CD4-positive, alpha-beta T cell treated with Interferon alpha-2 for 1 hour (primary cell): ENCODE data around the gene RASSF9.
A peak's percentile ranks its signal among the peaks of the same experiment; 100 is the strongest.

Source experiments
- DNase-seq, 2 donors: peaks; one replicate each; pipeline ENCODE4 v3.0.0-alpha.2; 2020 to 2022

The RASSF9 gene

DNA sequence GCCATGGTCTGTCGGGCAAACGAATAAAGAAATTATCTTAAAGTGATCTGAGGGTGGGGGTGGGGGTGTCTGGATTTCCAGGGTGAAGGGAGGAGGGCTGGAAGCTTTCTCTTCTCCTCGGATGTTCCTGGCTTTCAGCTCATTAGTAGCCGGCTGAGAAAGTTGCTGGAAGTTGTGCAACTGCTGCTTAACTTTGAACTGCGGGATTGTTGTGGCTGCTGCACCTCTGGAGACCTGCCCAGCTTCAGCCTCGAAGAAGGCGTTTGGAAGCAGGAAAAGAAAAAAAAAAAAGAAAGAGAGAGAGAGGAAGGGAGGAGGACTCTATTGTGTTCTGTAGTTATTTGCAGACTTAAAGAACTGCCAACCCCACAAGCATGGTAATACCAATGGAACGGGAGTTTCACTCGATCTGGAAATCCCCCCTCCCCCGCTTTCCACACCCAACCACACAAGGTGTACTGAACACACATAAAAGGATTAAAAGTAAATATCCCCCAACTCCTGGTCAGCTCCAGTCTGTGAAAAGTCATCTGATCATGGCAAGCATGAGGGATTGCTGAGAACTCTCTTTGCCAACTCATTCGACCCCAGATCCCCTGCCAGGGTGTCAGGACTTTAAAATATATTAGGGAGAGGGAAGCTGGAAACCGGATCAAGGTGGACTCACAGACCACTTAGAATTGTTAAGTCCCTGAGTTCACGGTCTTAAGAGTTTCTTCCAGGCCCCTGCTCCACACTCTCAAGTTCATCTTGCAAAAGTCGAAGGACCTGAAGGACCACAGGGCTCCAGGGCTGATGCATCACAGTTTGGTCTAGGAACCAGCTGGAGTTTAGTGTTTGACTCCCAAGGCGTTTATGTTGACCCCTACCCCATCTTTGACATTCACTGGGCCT is at the start of gene RASSF9:
Gene RASSF9, minus strand, starts transcription at position 213 of the 894 bp plus-strand sequence. Its CDS starts 208 bp downstream, at position 5.
- DNase-seq: no peak

DNA sequence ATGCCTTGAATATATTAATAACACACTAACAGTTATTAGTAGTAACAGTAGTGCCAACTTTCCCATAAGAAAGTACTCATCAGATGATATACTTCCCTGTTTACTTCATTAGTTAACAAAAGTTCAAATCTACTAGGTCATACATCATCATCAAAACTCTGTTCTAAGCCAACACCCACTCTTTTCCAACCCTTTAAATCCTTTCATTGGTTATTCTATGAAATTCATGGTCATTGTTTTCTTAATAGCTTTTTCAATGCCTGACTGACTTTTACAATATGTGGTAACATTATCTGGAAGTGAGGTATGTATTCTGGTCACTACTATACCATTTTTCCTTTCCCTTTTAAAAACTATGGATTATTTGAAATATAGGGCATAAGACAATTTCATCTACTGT is 47.6 kb upstream of the RASSF9 start:
- DNase-seq: no peak

DNA sequence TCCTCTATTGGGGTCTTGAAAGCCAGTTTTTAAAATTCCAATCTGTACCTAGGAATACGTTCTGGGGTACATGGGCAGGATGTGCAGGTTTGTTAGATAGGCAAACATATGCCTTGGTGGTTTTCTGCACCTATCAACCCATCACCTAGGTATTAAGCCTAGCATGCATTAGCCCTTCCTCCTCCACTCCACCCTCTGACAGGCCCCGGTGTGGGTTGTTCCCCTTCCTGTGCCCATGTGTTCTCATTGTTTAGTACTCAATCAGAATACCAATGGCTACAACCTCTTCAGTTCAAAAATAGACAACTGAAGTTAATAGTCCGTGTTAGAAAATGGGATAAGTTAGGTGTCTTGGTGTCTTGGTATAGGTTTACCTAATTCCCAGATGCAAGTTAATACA is 41.2 kb upstream of the RASSF9 start:
- no peak for DNase-seq

DNA sequence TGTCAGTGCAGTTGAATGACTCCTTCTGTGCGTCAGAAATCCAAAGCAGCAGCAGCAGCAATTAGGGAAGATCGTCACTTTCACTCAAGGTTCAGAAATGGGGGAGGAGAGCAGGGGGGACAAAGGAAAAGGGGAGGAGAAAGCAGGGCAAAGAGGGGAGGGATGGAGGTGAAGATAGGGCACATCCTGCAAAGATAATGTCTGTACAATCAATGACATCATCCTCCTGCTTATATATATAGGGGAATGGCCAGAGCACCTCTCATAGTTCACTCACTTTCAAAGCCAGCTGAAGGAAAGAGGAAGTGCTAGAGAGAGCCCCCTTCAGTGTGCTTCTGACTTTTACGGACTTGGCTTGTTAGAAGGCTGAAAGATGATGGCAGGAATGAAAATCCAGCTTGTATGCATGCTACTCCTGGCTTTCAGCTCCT is 37.8 kb upstream of the RASSF9 start, which contains the start of gene NTS:
Gene NTS, plus strand, starts transcription at position 265 of the 431 bp plus-strand sequence. Its CDS starts 109 bp downstream, at position 374.
- no peak for DNase-seq

DNA sequence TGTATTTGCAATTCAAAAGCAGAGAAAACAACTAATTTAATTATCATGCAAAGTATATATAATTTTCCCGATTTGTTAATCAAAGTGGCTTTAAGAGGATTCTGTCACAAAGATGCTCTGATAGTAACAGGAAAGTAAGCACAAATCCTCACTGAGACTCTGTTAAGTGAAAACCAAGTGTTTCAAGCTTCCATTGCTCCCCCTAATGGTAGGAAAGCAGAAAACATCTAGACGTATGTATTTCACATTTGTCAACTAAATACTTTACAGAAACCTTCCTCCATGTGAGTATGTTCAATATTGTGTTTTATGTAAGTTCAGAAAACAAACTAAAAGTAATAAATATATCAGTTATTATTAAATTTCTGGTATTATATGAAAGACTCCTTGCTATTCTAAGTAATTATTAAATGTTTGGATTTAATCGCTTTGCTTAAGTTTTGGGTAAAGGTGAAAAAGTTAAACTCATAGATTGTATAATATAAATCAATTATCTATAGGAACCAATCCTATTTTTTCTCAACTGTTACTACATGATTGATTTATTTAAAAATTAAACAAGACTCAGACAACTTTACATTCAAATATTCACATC is 36.4 kb upstream of the RASSF9 start:
- DNase-seq: peak in 1 of 2 donors; percentile 15

DNA sequence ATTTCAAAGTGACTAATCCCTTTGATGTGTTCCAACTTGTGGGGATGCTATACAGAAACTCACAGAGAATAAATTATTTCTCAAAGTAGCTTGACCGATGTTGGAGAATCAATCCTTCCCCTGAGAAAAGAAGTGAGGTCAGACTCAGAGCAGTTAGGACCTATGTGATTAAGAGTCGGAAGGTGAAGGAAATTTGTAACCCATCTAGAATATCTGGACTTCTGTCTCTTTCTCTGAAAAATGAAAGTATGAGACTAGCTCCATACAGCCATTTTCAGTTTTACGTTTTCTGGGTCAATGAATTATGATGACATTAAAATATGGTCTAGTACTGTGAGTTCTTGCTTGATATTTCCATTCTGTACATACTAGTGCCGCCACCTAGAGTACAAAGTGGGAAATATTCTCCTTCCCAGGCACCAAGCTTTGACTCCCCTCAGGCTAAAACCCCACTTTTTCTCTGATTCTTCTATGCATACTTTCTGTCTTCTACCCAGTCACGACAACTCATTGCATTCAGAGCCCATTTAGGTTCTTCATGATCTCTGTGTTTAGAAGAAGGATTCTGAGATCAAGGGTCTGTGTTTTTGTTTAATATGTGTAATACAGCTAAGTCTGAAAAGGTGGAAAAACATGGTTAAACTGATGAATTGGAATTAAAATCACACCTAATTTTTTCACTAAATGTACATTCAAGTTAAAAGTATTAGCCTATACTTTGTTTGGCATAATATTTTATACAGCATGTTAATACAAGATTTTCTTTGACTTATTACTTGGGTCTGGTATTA is 31.0 kb upstream of the RASSF9 start:
- DNase-seq: no peak

DNA sequence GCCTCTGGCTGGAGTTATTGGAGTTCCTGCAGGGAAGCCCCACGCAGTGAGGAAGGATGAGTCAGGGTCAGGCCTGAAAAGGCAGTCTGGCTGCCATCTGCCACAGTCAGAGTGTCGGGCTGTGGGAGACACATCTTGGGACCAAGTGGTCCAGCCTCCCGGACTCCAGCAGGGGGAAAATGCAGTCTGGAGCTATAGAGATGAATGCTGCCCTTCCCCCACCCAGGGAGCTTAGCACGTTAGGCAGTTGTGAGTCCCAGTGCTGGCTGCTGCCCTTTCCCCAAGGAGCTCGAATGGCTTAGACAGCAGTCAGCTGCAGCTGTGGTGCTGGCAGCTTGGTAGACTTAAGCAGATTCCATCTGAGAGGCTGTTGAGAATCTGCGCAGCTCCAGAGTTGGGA is 29.7 kb upstream of the RASSF9 start:
- DNase-seq: no peak

DNA sequence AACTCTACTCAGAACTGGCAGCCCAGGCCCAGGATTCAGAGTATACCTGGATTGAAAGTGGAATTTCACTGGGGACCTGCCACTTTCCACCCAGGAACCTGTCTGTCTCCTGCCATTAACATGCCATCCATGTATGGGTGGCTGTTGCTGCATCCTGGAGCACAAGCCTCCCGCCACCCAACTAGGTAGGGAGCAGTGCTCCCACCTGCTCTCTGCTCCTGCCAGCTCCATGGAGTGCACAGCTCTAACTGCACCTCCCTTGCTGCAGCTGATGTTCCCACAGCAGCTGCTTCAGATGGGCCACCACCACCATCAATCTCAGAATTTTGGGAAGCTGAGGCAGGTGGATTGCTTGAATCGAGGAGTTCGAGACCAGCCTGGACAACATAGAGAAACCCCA is 20.8 kb upstream of the RASSF9 start:
- DNase-seq: no peak

DNA sequence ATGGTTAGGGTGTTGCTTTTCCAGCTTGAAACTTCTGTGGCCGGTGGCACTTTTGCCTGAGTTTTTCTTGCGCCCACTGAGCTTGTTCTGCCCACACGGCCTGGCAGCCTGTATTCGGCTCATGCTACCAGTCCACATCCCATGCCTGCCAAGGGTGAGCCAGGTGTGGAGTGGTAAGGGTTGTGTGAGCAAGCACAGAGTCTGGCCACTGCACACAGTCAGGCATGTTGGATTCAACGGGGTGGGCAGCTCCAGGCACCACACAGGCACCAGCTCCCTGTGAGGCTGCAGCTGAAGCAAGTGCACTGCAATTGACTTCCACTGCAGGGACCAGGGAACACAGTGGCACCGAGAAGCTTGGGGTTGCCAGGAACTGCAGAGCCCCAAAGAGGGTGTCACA is 19.1 kb upstream of the RASSF9 start:
- DNase-seq: no peak

DNA sequence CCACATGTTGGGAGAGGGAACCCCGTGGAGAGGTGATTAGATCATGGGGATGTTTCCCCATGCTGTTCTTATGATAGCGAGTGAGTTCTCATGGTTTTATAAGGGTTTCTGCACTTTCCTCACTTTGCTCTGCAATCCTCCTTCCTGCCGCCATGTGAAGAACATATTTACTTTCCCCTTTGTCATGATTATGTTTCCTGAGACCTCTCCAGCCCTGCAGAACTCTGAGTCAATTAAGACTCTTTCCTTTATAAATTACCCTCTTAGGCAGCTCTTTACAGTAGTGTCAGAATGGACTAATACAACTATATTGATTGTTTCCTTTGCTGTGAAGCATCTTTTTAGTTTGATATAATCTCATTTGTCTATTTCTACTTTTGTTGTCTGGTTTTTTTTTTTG is 13.1 kb upstream of the RASSF9 start:
- DNase-seq: no peak

DNA sequence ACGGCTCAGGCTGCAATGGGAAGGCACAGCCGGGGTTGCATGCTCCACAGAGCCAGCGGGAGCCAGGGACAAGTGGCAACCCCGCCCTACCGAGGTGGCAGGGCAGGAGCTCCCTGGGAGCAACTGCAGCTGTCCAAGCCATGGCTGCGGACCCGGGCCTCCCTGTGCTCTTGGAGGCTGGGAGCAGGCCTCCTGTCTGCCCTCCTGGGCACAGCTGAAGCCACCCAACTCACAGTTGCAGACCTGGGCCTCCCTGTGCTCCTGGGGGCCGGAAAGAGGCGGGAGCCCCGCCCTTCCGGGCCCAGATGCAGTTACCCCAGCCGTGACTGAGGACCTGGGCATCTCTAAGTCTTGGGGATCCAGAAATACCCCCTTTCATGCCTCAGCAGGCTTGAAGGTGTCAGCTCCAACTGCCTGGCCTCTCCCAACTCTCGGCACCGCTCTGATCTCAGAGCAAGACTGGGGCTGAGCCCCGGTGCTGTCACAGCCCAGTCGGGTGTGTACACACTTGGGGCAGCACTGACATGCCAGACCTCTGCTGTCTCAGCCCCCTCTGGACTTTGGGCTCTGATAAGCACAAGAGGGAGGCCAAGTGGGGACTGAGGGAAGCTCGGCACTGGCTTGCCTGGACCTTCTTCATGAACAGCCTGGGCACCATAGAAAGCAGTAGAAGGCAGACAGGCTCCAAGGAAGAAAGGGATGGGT is 7.5 kb upstream of the RASSF9 start:
- no peak for DNase-seq

DNA sequence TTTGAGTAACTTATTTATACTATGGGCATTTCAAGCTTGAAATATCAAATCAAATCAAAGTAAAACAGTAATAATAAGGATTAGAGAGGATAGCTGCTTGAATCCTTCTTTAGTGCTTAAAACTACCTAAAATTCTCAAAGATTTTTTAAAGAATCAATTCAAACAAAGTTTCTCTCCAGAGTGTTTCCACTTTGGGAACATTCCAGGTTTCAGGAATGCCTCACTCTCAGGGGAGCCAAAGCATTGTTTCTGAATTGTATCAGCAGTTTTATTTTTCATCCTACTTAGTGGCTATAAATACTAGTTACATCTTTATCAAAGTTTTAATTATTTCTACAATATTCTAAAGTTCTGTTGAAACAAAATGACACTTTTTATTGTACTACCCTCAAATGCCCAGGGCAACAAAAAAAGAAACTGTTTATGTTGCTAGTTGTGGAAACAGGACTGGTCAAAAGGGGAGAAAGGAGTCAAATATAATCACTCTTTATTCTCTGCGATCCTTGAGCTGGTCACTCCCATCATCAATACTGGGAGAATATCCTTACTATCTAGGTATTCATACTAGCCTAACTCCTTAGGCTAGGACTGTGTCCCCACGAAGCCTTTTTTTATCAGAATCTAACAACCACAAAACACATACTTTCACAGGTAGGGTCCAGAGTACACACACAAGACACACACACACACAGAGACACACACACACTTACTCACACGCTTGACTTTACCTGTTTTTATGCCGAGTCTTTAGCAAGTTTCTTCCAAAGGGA is 598 bp downstream of the RASSF9 start:
- DNase-seq: no peak

DNA sequence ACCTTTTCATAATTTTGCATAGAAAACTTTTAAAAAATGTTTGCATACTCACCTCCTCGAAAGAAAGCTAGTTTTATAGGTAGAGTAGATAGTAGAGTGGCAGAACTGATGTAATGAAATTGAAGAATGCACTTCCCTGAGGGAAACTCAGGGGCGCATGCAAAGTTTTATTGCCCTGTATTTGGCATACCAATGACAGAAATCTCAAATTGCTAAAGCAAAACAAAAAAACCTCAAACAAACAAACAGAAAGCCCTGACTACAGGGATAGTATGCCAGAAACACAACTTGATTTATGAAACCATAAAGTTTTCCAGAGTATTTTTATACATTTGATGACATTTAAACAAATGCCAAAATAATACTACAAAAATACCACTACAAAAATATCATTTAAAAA is 1.8 kb downstream of the RASSF9 start:
- DNase-seq: no peak

DNA sequence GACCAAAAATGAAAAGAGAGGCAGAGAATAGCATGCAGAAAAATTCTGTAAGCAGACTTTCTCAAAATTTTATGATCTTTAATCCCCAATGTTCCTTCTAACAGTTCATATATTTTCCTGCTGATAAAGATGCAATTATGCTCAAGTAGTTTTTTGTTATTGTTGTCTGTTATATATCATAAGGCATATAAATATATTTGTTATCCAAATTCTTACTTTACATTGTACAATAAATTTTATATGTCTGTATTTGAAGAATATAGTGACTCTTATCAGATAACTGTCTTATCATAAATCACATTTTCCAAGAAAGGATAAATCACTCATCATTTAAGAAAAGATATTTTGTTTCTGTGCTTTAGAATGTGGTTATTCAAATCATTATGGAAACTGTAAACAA is 2.6 kb downstream of the RASSF9 start:
- no peak for DNase-seq

DNA sequence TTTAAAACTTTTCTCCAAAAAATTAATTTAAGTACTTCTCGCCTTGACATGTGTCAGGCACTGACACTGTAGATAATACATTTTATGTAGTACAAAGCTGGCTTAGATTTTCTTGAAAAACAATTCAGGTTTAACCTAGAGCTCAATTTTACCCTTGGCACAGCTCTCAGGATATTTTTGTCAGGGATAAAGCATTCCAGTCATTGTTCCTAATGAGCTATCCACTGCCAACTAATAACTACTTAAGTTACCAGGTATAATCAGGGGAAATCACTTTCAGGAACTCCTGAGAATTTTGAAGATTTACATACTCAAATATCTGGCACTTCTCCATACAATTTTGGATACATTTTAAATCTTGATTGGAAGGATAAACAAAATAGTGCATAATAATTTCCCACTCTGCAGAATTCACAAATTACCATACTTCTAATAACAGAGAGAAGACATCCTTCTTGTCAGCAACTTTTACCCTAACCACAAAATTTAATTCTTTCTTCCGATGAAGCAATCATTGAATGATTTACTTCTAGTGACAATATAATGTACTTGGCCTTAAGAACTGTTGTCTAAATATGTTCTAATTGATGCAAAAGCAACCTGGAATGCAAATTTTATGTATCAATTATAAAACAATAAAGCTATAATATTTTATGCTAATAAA is 4.8 kb downstream of the RASSF9 start:
- DNase-seq: no peak

DNA sequence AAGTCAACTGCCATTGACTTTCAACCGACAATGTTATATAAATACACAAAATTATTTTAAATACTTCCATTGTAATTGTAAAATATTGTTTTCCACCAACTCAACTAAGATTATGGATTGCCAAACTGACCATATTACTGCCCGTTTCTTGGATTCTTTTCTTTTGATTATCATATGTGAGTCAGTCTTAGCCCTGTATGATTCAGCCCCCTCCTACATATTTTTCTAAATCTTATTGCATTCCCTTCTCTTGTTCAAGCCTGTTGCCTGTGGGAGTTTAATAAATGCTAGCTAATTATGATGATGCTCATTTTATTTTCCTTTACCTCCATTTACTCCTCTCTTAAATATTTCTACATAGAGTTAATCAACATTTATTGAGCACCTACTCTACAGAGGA is 6.8 kb downstream of the RASSF9 start:
- no peak for DNase-seq

DNA sequence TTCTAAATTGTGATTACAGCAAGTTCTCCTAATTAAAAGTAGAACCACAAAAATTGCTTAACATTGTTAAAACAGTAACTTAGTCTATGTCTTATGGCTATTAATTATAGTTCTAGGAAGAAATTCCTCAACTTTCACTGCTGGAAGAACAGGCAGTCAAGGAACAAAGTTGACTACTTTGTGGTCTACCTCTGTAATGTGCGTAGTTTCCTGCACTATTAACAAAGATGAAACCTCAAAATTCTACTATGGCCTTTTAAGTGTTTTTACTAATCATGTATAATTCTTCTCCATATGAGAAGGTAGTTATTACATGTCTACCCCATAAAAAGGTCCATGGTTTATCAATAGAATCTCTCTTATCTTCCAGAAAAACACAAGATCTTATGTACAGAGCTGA is 7.6 kb downstream of the RASSF9 start:
- no peak for DNase-seq

DNA sequence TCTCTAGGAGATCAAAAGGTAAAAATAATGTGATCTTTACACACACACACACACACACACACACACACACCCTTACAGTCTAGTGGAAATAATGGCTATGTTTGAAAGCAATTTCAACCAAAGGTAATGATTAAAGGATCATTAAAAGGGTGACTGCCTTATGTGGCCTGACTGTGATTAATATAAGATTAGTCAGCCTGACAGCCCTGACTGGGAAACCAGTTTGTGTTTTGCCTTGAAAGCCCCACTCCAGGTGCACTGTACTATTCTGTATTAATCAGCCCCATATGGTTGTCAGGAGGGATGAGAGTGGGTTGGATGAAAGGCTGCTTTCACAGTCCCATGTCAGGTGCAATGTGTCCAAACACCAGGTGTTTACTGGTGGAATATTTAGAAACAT is 10.5 kb downstream of the RASSF9 start:
- DNase-seq: no peak

DNA sequence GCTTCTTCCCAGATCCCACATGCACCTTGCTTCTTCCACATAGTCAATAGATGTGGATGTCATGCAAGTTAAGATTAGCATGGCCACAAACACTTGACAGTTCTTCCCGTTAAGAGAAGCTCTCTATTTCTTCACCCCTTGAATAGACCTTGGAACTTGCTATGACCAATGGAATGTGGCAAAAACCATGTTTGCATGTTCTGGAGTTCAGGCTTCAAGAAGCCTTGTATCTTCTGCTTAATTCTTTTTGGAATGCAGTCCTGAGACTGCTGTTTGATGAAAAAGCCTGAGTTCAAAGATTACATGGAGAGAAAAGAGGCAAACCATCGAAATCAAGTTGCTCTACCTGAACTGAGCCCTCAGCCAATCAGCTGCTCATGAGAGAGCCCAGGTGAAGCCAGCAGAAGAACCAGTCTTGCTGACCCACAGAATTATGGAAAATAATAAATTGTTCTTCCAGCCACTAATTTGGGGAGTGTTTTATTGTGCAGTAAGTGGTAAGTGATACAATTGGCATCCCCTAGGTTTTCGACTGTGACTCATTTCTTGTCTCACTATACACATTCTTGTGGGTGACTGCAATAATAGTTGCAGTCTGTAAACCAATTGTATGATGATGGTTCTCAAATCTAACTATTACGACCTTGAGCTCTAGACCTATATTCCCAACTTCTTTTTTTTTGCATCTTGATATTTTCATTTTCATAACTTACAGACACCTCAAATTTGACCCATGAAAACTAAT is 12.6 kb downstream of the RASSF9 start:
- no peak for DNase-seq

DNA sequence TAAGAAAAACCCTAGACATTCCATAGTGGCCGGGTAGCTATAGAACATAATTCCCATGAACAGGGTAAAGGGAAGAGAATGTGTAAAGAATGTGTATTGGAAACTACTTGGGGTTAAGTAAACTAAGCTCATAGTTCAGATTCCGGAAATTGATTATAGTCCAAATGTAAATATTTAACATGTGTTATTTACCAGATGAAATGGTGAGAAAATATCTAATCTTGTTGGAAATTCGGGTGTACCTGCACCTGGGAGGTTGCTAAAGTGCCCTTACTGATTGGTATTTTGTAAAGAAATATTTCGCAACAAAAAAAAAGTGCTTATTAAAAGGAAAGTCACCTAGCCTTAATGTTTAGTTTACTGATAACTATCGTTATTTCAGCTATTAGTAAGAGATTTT is 14.4 kb downstream of the RASSF9 start:
- no peak for DNase-seq

DNA sequence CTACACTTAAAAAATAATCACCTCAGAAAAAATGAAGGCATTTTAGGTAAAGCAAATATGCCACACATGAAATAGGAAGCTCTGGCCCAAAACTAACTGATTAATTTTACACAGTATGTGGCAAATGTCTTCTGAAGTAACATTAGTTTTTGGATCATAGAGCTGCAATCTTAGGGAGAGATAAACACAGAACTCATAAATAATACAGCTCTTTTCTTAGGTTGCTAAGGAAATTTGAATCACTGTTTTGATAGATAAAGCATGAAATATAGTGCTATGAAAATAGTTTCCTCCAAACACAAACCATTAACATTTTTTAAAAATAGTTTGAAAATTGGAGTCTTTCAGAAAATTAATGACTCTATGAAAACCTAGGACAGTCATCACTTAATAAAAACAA is 15.0 kb downstream of the RASSF9 start:
- DNase-seq: no peak
